CD4-positive, alpha-beta T cell treated with Interleukin-4 for 1 hour (primary cell): Measurements from ENCODE around the gene WDR35.

Experiments used
- DNase-seq, 2 donors: peaks; one replicate each; pipeline ENCODE4 v3.0.0-alpha.2; 2020 to 2022

WDR35 gene

DNA sequence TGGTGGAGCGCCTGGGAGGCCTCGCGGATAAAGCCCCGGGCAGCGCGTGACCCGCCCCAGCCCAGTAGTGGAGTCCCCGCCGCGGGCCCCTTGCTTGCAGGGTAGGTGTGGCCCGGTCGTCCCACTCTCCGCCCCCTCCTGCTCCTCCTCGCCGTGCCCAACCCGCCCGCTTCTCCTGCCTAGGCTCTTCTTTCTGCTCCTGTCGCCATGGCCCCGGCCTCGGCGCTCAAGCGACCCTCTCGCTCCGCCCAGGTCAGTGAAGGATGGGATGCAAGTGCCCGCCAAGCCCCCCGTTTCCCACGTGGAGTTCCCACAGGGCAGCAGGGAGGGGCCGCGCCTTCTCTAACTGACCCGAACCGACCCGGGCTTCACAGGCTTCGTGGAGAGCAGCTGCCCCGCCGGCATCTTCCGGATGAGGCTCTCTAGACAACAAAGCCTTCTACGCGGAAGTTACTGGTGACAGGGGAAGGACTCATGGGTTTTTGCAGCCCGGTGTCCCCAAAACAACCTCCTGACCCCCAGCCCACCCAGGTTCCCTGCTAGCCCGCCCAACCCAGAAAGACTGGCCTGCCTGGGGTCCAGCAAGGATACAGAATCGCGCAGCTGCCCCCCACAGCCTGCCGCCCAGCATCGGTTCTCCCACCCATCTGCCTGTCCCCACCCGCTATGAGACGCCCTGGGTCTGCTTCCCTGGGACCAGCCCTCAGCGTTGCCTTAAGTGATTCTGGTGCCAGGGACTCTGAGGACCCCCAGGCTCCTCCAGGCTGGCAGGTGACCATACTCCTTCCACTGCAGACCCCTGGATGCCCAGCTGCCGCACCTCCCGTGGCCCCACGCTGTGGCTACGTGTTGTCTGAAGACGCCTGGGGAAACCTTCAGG is 121.0 kb downstream of the WDR35 start:
- peak; percentile 63 to 65 for DNase-seq

DNA sequence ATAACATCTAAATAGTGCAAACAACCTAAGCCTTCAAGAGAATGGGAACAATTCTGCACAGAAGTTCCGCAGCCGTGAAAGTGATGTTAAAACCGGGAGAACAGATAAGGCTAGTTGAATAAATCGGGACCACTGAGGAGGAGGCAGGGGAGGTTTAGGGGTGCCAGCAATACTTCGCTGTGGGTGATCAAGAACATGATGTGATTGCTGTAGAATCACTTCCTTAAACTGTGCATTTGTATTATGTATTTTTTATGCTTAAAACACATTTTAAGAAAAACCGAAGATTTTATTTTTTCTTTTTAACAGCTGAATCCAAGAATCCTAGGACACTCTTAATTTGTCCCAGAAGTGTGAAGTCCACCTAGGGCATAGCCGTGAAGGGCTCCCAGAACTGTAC is 121.7 kb downstream of the WDR35 start:
- no peak for DNase-seq

DNA sequence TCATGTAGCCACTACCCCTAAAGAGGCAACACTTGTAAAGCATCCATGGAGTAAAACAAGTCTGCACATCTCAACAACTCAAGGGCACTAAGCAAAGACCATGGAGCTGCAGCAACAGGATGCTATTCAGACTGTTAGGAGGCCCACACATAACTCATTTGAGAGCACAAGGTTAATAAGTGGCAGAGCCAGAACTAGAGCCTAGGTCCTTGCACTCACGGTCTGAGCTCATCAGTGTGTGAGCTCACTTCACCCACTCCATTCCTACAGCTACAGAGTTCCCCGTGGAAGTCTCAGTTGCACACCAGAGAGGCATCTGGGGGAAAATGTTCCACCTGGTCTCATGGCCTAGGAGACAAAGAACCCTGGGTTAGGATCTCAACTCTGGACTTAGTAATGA is 123.1 kb downstream of the WDR35 start:
- no peak for DNase-seq

DNA sequence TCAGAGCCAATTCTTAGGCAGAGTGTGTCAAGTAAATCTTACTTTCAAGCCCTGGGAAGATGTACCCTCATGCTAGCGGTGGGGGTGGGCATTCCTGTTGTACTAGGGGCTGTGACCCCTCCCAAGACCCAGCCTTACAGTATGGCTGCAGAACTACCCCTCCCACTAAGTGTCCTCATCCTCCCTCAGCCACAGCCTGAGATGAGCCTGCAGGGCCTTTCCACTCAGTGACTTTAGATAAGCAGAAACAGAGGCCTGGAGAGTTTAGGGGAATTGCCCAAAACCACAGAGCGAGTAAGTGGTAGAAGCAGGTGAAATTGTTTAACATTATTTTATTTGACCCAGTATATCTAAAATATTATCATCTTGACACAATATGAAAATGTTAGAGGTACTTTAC is 124.8 kb downstream of the WDR35 start:
- DNase-seq, result no peak

DNA sequence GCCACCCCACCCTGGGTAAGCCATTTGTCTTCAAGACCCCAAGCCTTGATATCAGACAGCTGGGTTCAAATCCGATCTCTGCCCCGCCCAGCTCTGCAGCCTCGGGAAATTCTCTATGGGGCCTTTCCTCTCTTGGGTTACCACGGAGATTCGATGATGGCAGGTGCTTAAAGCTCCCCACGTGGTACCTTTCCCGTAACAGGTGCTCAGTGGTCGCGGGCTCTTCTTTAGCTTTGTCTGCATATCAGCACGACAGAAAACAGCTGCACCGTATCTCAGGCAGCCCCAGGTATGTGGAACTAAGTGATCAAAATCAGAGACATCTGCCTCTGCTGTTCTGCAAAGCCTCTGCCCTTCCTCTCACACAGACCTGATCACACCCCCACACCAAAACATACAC is 125.5 kb downstream of the WDR35 start:
- no peak for DNase-seq

DNA sequence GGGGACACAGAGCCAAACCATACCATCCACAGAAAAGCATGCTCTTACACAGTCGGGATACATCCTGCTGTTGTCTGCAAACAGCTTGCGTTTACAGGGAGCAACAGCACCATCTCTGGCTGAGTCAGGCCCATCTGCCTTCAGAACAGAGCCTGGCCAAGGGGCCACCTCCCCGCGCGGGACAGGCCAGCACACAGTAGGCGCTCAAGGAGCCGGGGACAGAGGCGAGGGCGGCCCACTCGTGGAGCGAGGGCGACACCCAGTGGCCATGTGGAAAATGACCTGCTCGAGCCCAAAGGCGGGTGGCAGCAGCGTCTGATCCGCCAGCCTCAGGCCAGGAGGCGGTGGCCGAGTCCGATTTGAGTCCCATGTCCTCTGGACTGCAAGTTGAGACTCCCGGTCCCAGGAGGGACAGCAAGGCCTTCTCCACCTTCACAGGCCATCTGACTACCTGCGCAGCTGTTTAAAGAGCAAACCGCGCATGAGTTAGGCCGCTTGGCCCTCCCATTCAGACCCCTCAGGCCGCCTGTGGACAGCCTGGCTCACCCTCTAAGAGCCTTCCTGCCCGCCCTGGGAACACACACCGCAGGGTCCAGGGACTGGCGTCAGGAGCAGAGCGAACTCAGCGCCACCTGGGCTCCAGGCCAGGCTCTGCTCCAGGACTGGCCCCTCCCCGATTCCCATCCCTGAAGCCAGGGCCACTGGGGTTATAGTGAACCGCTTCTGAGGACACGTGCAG is 126.4 kb downstream of the WDR35 start:
- peak; percentile 68 to 69 for DNase-seq

DNA sequence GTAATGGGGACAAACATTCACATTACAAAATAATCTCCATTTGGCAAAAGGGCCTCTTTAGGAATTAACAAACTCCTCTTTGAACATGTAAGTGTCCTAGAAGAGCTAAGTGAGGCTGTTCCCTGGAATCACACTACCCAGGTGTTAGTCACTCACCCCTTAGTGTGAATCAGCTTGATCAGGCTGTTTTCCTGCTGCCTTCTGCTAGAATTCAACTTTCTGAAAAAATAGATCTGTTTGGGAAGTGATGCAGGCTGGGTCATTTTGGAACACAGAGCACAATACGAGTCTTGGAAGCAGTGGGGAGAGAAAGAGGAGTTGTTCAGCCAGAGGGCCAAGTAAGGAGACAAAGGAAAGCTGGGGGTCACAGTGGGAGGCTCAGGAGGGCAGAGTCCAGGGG is 128.1 kb downstream of the WDR35 start:
- no peak for DNase-seq
